Peyer's patch (tissue), 4 donors: ENCODE measurements around the gene SLC26A8. TPM values are rescaled to one million over a fixed set of nuclear protein-coding genes. Genes with fewer than 3 reads are reported as not detected.

Experiments used
- DNase-seq, 3 donors: peaks; one replicate each; pipeline ENCODE4 v3.0.0-alpha.2; 2017 to 2019
- H3K27ac ChIP-seq, 4 donors: fragments of 200-600 bp; sonication (generic); one replicate each; pipeline ENCODE4 v1.5.1; 2016 to 2019
- H3K27me3 ChIP-seq, 2 donors: fragments of 200-600 bp; sonication (generic); one replicate each; pipeline ENCODE4 v1.5.1; 2019
- H3K36me3 ChIP-seq, 3 donors: fragments of 200-600 bp; sonication (generic); one replicate each; pipeline ENCODE4 v1.5.1; 2016 to 2019
- H3K4me1 ChIP-seq, 4 donors: fragments of 200-600 bp; sonication (generic); one replicate each; pipeline ENCODE4 v1.5.1; 2016 to 2019
- H3K4me3 ChIP-seq, 4 donors: fragments of 200-600 bp; sonication (generic); 1 replicate in 3 of 4; 2 replicates in 1 of 4; pipeline ENCODE4 v1.5.1; 2016 to 2019; ENCODE audit warnings: mild to moderate bottlenecking in 1 of 4
- H3K9me3 ChIP-seq, 4 donors: fragments of 200-600 bp; sonication (generic); one replicate each; pipeline ENCODE4 v1.5.1; 2016 to 2019; ENCODE audit warnings: mild to moderate bottlenecking in 1 of 4
- POLR2A ChIP-seq, 2 donors: fragments of 450-650 bp; IDR thresholded peaks; one replicate each; pipeline ENCODE4 v1.5.1; 2017; ENCODE audit warnings: antibody characterized with exemption in 2 of 2, mild to moderate bottlenecking in 2 of 2, moderate library complexity in 2 of 2
- total RNA-seq, 4 donors: library from RNA; depleted of rRNA; stranded (reverse); fragments of >200 nt; gene quantifications; one replicate each; pipeline ENCODE4 v1.1.0, GENCODE V29; 2016
- TF ChIP-seq, protein P1 (sequence below), 6 experiments: fragments of 450-650 bp in 4 of 6; fragments of 200-600 bp in 2 of 6; sonication (generic) in 1 of 6; IDR thresholded peaks; one replicate each; pipeline ENCODE4 v1.5.1; 2017 to 2019; ENCODE audit warnings: antibody characterized with exemption in 6 of 6, mild to moderate bottlenecking in 3 of 6, moderate library complexity in 1 of 6

SLC26A8 gene
- total RNA-seq, 4 donors from 2014 or later, result 1.7 TPM; not detected in 3

DNA sequence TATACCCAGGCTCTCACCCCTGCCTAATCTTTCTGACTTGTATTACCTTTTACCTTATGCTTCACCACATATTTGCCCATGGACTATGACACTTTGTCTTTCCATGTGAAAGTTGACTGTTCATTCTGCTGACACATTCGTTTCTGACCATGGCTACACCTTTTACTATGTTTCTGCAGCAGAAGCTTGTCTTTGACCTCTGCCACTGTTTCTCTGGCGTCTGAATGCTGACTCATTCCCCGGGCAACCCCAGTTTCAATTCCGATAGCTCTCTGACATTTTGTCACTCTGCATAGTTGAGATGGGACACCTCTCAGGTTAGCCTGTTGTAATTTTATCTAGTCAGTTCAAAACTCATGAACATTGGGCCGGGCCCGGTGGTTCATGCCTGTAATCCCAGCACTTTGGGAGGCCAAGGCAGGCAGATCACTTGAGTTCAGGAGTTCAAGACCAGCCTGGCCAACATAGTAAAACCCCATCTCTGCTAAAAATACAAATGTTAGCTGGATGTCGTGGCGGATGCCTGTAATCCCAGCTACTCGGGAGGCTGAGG is 50.7 kb downstream of the SLC26A8 start:
- H3K9me3 ChIP-seq, result no peaks in the 10 kb centered on the region
- no peaks in the 10 kb centered on the region for H3K27me3 ChIP-seq
- H3K36me3 ChIP-seq, result no peaks in the 10 kb centered on the region
- H3K27ac ChIP-seq, result peak overlapping the region in 3 of 4 donors; percentile 0 to 71 (median 28)
- TF ChIP-seq, protein P1, sequence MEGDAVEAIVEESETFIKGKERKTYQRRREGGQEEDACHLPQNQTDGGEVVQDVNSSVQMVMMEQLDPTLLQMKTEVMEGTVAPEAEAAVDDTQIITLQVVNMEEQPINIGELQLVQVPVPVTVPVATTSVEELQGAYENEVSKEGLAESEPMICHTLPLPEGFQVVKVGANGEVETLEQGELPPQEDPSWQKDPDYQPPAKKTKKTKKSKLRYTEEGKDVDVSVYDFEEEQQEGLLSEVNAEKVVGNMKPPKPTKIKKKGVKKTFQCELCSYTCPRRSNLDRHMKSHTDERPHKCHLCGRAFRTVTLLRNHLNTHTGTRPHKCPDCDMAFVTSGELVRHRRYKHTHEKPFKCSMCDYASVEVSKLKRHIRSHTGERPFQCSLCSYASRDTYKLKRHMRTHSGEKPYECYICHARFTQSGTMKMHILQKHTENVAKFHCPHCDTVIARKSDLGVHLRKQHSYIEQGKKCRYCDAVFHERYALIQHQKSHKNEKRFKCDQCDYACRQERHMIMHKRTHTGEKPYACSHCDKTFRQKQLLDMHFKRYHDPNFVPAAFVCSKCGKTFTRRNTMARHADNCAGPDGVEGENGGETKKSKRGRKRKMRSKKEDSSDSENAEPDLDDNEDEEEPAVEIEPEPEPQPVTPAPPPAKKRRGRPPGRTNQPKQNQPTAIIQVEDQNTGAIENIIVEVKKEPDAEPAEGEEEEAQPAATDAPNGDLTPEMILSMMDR (IDR thresholded peaks at IDR 0.05), result no peak
- no peak for TF ChIP-seq POLR2A (IDR thresholded peaks at IDR 0.05)
- peak in 2 of 3 donors; percentile 50 to 69 for DNase-seq
- no peak overlapping the region for H3K4me3 ChIP-seq
- H3K4me1 ChIP-seq, result peaks cover 0 to 3% (median 0%) of the 10 kb centered on the region in 4 donors

DNA sequence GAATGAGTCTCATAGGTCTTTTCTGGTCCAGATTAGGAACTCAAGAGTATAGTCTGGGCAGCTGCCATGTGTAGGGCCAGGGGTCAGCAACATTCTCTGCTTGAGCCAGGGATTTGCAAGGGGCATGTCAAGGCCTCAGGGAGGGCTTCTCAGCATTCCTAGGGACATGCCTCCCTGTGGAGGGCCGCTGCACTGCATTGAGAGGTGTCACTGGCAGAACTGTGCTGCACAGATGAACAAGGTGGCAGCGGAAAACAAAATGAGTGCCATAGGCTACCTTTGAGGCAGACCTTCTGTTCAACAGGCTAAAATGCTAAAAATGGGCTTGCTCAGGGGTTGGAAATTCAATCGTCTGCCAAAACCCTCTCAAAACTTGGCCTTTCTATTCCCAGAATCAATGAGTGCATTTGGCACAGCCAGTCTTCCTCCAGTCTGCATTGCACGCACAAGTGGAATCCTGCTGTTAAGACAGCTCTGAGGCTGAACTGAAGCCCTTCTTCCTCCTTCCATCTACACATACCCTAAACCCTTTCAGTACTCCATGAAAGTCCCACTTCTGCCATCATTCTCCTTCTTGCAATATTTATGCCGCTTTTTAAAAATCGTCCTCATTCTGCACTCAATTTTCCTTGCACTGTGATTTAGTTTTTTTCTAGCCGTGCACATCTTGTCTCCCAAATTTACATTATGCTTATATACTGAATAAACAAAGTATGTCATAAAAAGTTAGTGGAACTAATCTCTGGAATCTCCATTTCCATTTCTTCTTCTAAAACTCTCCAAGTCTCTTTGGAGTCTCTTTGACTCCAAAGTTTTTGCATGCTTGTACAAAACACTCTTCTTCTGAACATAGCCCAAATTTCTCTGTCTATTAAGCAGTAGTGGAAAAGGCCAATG is 51.7 kb downstream of the SLC26A8 start:
- Histone ChIP-seq H3K27ac (peak overlapping the region in 2 of 4 donors; percentile 24 to 71), H3K27me3 (no peaks in the 10 kb centered on the region), H3K4me1 (peaks cover 0 to 3% (median 0%) of the 10 kb centered on the region in 4 donors), H3K36me3 (no peaks in the 10 kb centered on the region), H3K4me3 (no peak overlapping the region), H3K9me3 (no peaks in the 10 kb centered on the region)
- TF ChIP-seq, protein P1 (IDR thresholded peaks at IDR 0.05), result no peak
- TF ChIP-seq POLR2A (IDR thresholded peaks at IDR 0.05), result no peak
- no peak for DNase-seq

DNA sequence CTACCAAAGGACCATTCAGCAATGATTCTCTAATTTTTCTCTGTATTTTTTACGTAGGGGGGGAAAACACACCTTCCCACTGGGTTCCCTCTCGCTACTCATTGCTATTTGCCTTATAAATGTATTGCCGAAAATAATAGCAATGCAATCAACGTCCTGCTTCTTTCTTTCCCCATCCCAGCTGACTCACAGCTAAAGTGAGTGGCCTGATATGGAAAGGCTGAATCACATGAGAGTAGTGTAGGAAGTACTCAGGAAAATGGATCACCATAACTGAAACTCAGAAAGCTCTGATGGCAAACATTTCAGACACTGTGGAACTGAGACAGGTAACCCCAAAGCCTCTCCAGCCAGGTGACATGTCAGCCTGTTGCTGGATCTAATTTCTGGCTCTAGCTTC is 54.3 kb downstream of the SLC26A8 start:
- Histone ChIP-seq H3K36me3 (no peaks in the 10 kb centered on the region), H3K4me1 (peaks cover 0 to 3% (median 0%) of the 10 kb centered on the region in 4 donors), H3K27me3 (no peaks in the 10 kb centered on the region), H3K4me3 (no peak overlapping the region), H3K27ac (no peak overlapping the region), H3K9me3 (no peaks in the 10 kb centered on the region)
- no peak for DNase-seq
- no peak for TF ChIP-seq POLR2A (IDR thresholded peaks at IDR 0.05)
- TF ChIP-seq, protein P1 (IDR thresholded peaks at IDR 0.05), result no peak

DNA sequence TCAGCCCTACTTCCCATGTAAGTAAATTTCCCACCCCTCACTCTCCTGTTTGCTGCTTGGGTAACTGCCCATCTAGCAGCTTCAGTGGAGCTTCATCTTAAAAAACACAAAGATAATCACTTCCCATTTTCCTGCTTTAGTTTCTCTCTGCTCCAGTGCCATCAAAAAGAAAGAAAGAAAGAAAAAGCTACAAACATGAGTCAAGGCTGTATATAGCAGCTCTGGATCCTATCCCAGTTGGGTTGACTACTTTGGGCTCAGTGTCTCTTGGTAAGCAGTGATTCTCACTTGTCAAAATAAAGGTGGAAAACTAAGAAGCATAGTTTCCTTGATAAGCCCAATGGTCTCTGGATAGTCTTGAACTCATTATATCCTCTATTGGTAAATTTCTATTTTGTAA is 54.8 kb downstream of the SLC26A8 start:
- H3K36me3 ChIP-seq, result no peaks in the 10 kb centered on the region
- DNase-seq, result no peak
- H3K27ac ChIP-seq, result no peak overlapping the region
- no peaks in the 10 kb centered on the region for H3K9me3 ChIP-seq
- H3K27me3 ChIP-seq, result no peaks in the 10 kb centered on the region
- H3K4me3 ChIP-seq, result no peak overlapping the region
- peaks cover 0 to 3% (median 0%) of the 10 kb centered on the region in 4 donors for H3K4me1 ChIP-seq
- TF ChIP-seq, protein P1 (IDR thresholded peaks at IDR 0.05), result no peak
- TF ChIP-seq POLR2A (IDR thresholded peaks at IDR 0.05), result no peak

DNA sequence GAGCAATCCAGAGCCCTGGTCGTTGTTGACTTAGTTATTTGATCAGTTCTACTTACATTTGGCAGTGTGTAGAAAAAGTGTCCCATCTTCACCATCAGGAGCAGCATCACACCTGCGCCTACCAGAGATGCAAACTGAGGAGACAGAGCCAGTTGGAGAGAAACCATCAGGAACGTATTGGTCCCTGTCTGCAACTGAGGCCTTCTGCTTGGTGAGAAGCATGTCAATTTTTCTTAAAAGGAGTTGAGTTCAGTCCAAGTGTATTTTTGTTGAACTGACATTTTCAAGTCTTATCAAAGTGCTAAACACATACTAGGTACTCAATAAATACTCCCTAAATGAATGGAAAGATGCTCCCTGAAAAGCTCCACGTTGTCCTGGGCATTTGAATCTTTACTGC is 55.6 kb downstream of the SLC26A8 start:
- TF ChIP-seq, protein P1 (IDR thresholded peaks at IDR 0.05), result no peak
- TF ChIP-seq POLR2A (IDR thresholded peaks at IDR 0.05), result no peak
- H3K36me3 ChIP-seq, result no peaks in the 10 kb centered on the region
- H3K27me3 ChIP-seq, result no peaks in the 10 kb centered on the region
- H3K4me1 ChIP-seq, result peaks cover 0 to 3% (median 0%) of the 10 kb centered on the region in 4 donors
- H3K27ac ChIP-seq, result no peak overlapping the region
- H3K9me3 ChIP-seq, result no peaks in the 10 kb centered on the region
- no peak for DNase-seq
- H3K4me3 ChIP-seq, result no peak overlapping the region
